Gastrocnemius medialis (tissue), 4 donors: ENCODE results near the gene PPP6R3.

Experiments
- POLR2A ChIP-seq, 2 donors: fragments of 450-650 bp; IDR thresholded peaks; one replicate each; pipeline ENCODE4 v1.6.1; 2017; ENCODE audit warnings: antibody characterized with exemption in 2 of 2, mild to moderate bottlenecking in 2 of 2, moderate library complexity in 2 of 2
- TF ChIP-seq, protein P1 (sequence below), 5 experiments: fragments of 450-650 bp in 3 of 5; fragments of 200-600 bp in 2 of 5; sonication (generic) in 2 of 5; IDR thresholded peaks in 4 of 5; conservative IDR thresholded peaks in 1 of 5; 1 replicate in 4 of 5; 2 replicates in 1 of 5; pipeline ENCODE4 v1.5.1; 2016 to 2019; ENCODE audit warnings: antibody characterized with exemption in 5 of 5, mild to moderate bottlenecking in 3 of 5, moderate library complexity in 3 of 5

DNA sequence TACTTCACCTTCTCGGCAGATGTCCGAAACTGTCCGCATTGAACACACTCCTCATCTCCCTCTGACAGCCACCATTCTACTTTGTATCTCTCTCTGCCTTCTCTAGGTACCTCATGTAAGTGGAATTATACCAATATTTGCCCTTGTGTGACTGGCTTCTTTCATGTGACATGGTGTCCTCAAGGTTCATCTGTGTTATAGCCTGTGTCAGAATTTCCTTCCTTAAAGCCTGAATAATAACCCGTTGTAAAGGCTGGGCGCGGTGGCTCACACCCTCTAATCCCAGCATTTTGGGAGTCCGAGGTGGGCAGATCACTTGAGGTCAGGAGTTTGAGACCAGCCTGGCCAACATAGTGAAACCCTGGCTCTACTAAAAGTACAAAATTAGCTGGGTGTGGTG, 40.4 kb upstream of the PPP6R3 start:
- TF ChIP-seq, protein P1, sequence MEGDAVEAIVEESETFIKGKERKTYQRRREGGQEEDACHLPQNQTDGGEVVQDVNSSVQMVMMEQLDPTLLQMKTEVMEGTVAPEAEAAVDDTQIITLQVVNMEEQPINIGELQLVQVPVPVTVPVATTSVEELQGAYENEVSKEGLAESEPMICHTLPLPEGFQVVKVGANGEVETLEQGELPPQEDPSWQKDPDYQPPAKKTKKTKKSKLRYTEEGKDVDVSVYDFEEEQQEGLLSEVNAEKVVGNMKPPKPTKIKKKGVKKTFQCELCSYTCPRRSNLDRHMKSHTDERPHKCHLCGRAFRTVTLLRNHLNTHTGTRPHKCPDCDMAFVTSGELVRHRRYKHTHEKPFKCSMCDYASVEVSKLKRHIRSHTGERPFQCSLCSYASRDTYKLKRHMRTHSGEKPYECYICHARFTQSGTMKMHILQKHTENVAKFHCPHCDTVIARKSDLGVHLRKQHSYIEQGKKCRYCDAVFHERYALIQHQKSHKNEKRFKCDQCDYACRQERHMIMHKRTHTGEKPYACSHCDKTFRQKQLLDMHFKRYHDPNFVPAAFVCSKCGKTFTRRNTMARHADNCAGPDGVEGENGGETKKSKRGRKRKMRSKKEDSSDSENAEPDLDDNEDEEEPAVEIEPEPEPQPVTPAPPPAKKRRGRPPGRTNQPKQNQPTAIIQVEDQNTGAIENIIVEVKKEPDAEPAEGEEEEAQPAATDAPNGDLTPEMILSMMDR (IDR thresholded peaks at IDR 0.05 in 4 of 5, conservative IDR thresholded peaks at IDR 0.05 in 1 of 5), result no peak
- no peak for TF ChIP-seq POLR2A (IDR thresholded peaks at IDR 0.05)
